HEK293 (cell line): ENCODE results near the gene CLPTM1.

Experiments used
- CTCF ChIP-seq: fragments of 450-650 bp; formaldehyde crosslinking; IDR thresholded peaks from 2 replicates; pipeline ENCODE4 v1.5.1; 2016; ENCODE audit warnings: missing biosample characterization, missing genetic modification characterization
- SCRT2 ChIP-seq: fragments of 450-650 bp; formaldehyde crosslinking; IDR thresholded peaks from 2 replicates; pipeline ENCODE4 v1.5.1; 2016; ENCODE audit warnings: missing biosample characterization, missing genetic modification characterization
- SETDB1 ChIP-seq: IDR thresholded peaks from one replicate; pipeline ENCODE4 v1.6.1; 2017; ENCODE audit warnings: mild to moderate bottlenecking, low read length, moderate library complexity, mixed read lengths; ENCODE audit not compliant: insufficient read length
- SP2 ChIP-seq: fragments of 450-650 bp; formaldehyde crosslinking; IDR thresholded peaks from 2 replicates; pipeline ENCODE4 v1.5.1; 2016; ENCODE audit warnings: missing biosample characterization, missing genetic modification characterization
- ZBTB44 ChIP-seq: fragments of 450-650 bp; IDR thresholded peaks from 2 replicates; pipeline ENCODE4 v1.5.1; 2018; ENCODE audit warnings: missing biosample characterization, mild to moderate bottlenecking, missing genetic modification characterization
- ZNF133 ChIP-seq: fragments of 450-650 bp; formaldehyde crosslinking; IDR thresholded peaks from 2 replicates; pipeline ENCODE4 v1.5.1; 2016; ENCODE audit warnings: missing biosample characterization, missing genetic modification characterization
- ZNF302 ChIP-seq: fragments of 450-650 bp; formaldehyde crosslinking; IDR thresholded peaks from 2 replicates; pipeline ENCODE4 v1.5.1; 2016; ENCODE audit warnings: missing biosample characterization, missing genetic modification characterization, low read depth
- ZNF530 ChIP-seq: fragments of 450-650 bp; formaldehyde crosslinking; IDR thresholded peaks from 2 replicates; pipeline ENCODE4 v1.5.1; 2016; ENCODE audit warnings: low read depth, missing biosample characterization, missing genetic modification characterization
- ZNF555 ChIP-seq: fragments of 450-650 bp; formaldehyde crosslinking; conservative IDR thresholded peaks from 2 replicates; pipeline ENCODE4 v1.5.1; 2017; ENCODE audit warnings: missing biosample characterization, mild to moderate bottlenecking, missing genetic modification characterization, inconsistent platforms

- TF ChIP-seq SP2 (no peak), SETDB1 (peak; percentile 58), ZNF530 (tag by site-specific recombination) (no peak), CTCF (tag by site-specific recombination) (no peak), ZNF133 (tag by site-specific recombination) (no peak), ZBTB44 (tag by site-specific recombination) (no peak), ZNF302 (no peak), ZNF555 (tag by site-specific recombination) (no peak), SCRT2 (tag by site-specific recombination) (no peak)
Observed at GRCh38 chr19:45035755-45036154, 80.6 kb downstream of the CLPTM1 start.
